Stimulated activated CD4-positive, alpha-beta T cell treated with anti-CD3 and anti-CD28 coated beads, Interleukin-4, amount 100 ng/mL, for 48 hours (primary cell): Measurements from ENCODE around the gene FLOT2.
"Not testable (repeated sequence)": the region's sequence is repeated elsewhere in the genome, so short reads cannot be mapped to it uniquely, and the experiment has no call there.

Source experiments
- DNase-seq, 2 donors: peaks; one replicate each; pipeline ENCODE4 v3.0.0-alpha.2; 2020; ENCODE audit warnings: low read depth in 2 of 2

FLOT2 gene

GRCh38 chr17:28896884-28897768 lies at the start of gene FLOT2:
FLOT2 (minus strand) TSS chr17:28897733; CDS start chr17:28897574, 159 bp downstream.
- DNase-seq = peak; percentile 38 to 48

GRCh38 chr17:28946239-28946638 lies 48.7 kb upstream of the FLOT2 start:
- DNase-seq = no peak

- DNase-seq = no peak
Observed at GRCh38 chr17:28944862-28945741, 47.6 kb upstream of the FLOT2 start.

- no peak for DNase-seq
Observed at GRCh38 chr17:28944343-28944742, 46.8 kb upstream of the FLOT2 start.

GRCh38 chr17:28942925-28943324 lies 45.4 kb upstream of the FLOT2 start:
- no peak for DNase-seq

GRCh38 chr17:28941251-28941650 lies 43.7 kb upstream of the FLOT2 start:
- no peak for DNase-seq

- DNase-seq = no peak
Observed at GRCh38 chr17:28940675-28941074, 43.1 kb upstream of the FLOT2 start.

GRCh38 chr17:28940142-28940541 lies 42.6 kb upstream of the FLOT2 start:
- no peak for DNase-seq

- no peak for DNase-seq
Observed at GRCh38 chr17:28938552-28938951, 41.0 kb upstream of the FLOT2 start.

- no peak for DNase-seq
Observed at GRCh38 chr17:28937044-28937729, 39.7 kb upstream of the FLOT2 start.

- no peak for DNase-seq
Observed at GRCh38 chr17:28935744-28936460, 38.4 kb upstream of the FLOT2 start.

- not testable (repeated sequence) for DNase-seq
Observed at GRCh38 chr17:28934508-28934907, 37.0 kb upstream of the FLOT2 start.

GRCh38 chr17:28929787-28930186 lies 32.3 kb upstream of the FLOT2 start:
- DNase-seq = no peak

GRCh38 chr17:28928061-28928460 lies 30.5 kb upstream of the FLOT2 start:
- peak in 1 of 2 donors; percentile 32 for DNase-seq

- no peak for DNase-seq
Observed at GRCh38 chr17:28926786-28927185, 29.3 kb upstream of the FLOT2 start.

GRCh38 chr17:28926366-28926765 lies 28.8 kb upstream of the FLOT2 start:
- DNase-seq = no peak

- DNase-seq = no peak
Observed at GRCh38 chr17:28925912-28926365, 28.4 kb upstream of the FLOT2 start.

- no peak for DNase-seq
Observed at GRCh38 chr17:28920201-28920600, 22.7 kb upstream of the FLOT2 start.

GRCh38 chr17:28918295-28918694 lies 20.8 kb upstream of the FLOT2 start:
- no peak for DNase-seq

GRCh38 chr17:28917465-28917864 lies 19.9 kb upstream of the FLOT2 start:
- no peak for DNase-seq

GRCh38 chr17:28917029-28917428 lies 19.5 kb upstream of the FLOT2 start:
- no peak for DNase-seq
